Tibial artery (tissue), 4 donors: ENCODE data around the gene TNS3.
A peak's percentile ranks its signal among the peaks of the same experiment; 100 is the strongest.

Experiments
- DNase-seq, 2 donors: peaks; one replicate each; pipeline ENCODE4 v3.0.0-alpha.2; 2019
- H3K27ac ChIP-seq, 2 donors: fragments of 200-600 bp; sonication (generic) in 1 of 2; 1 replicate in 1 of 2; 2 replicates in 1 of 2; pipeline ENCODE4 v1.5.1; 2018 to 2019; ENCODE audit warnings: mild to moderate bottlenecking in 1 of 2
- H3K27me3 ChIP-seq, 2 donors: fragments of 200-600 bp; sonication (generic) in 1 of 2; one replicate each; pipeline versions ENCODE4 v1.5.1 to v1.6.0; 2016 to 2019
- H3K36me3 ChIP-seq, 3 donors: fragments of 200-600 bp; sonication (generic) in 2 of 3; one replicate each; pipeline ENCODE4 v1.5.1; 2016 to 2019; ENCODE audit warnings: mild to moderate bottlenecking in 2 of 3
- H3K4me1 ChIP-seq, 4 donors: fragments of 200-600 bp; sonication (generic) in 2 of 4; 1 replicate in 3 of 4; 2 replicates in 1 of 4; pipeline ENCODE4 v1.5.1; 2016 to 2019
- H3K4me3 ChIP-seq, 2 donors: fragments of 200-600 bp; sonication (generic) in 1 of 2; 1 replicate in 1 of 2; 2 replicates in 1 of 2; pipeline ENCODE4 v1.5.1; 2018 to 2019; ENCODE audit warnings: mild to moderate bottlenecking in 2 of 2
- H3K9me3 ChIP-seq, 3 donors: fragments of 200-600 bp; sonication (generic) in 1 of 3; one replicate each; pipeline ENCODE4 v1.5.1; 2016 to 2019
- intact Hi-C: fragments of 100-400 bp; cut with DNase I; formaldehyde crosslinking; loops from one replicate; pipeline ENCODE4 v1.15.0; 2023; ENCODE audit warnings: low total_unique reads
- TF ChIP-seq, protein P1 (sequence below), 2 experiments: fragments of 200-600 bp in 1 of 2; fragments of 450-650 bp in 1 of 2; IDR thresholded peaks; one replicate each; pipeline ENCODE4 v1.5.1; 2017 to 2019; ENCODE audit warnings: antibody characterized with exemption in 2 of 2, mild to moderate bottlenecking in 1 of 2, moderate library complexity in 1 of 2

The TNS3 gene

DNA sequence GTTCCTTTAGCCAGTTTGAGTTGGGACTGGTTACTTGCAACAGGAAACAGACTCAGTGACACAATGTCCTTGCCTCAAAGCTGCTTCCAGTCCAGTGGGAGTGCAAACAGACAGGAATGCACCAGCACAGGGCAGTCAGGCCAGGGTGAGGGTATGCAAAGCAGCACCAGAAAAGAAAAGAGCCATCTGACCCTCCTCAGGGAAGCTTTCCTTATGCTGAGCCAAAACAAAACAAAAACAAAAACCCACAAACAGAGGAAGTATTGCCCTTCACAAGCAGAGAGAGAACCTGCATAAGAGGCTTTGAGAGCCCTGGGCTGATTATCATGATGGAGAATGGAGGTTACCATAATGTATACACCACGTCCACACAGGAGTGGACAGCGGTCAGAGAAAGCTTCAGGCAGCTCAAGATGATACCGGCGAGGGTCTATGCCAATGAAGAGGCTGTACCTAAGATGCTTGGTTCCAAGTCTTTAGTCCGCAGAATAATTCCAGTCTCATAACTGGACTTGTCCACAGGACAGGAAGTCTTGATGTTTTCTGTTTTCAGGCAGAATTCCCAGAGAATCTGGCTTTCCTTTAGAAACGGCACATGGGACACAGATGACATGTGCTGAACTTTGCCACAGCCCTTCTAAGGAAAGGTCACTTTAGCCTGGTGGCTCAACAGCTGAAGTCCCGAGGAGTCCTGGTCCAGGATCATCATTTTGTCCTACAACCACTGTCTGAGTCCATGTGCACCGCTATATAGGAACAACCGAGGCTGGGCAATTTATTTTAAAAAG lies 263.3 kb downstream of the TNS3 start:
- TF ChIP-seq, protein P1, sequence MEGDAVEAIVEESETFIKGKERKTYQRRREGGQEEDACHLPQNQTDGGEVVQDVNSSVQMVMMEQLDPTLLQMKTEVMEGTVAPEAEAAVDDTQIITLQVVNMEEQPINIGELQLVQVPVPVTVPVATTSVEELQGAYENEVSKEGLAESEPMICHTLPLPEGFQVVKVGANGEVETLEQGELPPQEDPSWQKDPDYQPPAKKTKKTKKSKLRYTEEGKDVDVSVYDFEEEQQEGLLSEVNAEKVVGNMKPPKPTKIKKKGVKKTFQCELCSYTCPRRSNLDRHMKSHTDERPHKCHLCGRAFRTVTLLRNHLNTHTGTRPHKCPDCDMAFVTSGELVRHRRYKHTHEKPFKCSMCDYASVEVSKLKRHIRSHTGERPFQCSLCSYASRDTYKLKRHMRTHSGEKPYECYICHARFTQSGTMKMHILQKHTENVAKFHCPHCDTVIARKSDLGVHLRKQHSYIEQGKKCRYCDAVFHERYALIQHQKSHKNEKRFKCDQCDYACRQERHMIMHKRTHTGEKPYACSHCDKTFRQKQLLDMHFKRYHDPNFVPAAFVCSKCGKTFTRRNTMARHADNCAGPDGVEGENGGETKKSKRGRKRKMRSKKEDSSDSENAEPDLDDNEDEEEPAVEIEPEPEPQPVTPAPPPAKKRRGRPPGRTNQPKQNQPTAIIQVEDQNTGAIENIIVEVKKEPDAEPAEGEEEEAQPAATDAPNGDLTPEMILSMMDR (IDR thresholded peaks at IDR 0.05): no peak
- peaks cover 0 to 33% (median 22%) of the 10 kb centered on the region in 4 donors for H3K4me1 ChIP-seq
- H3K27ac ChIP-seq: peak overlapping the region in 1 of 2 donors; percentile 9
- no peaks in the 10 kb centered on the region for H3K9me3 ChIP-seq
- DNase-seq: no peak
- peaks cover 4 to 32% (median 17%) of the 10 kb centered on the region in 3 donors for H3K36me3 ChIP-seq
- intact Hi-C loops: no loop called here
- H3K4me3 ChIP-seq: no peak overlapping the region
- no peaks in the 10 kb centered on the region for H3K27me3 ChIP-seq

DNA sequence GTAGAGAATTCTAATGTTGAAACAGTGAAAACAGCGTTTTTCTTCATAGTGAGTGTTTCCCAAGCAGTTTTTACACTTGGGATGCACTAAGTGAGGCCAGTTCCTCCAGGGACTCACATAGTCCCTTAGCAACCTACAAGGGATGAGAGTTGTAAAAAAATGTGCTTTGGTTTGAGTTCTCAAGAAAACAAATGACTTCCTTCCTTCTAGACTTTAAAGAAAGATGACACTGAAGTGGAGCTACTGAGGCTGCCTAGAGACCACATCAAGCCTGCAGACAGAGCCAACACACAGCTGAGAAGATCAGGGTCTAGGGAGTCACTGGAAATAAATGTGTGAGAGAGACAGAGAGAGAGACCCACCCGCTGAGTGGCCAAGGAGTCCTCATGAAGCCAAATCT lies 264.4 kb downstream of the TNS3 start:
- no peaks in the 10 kb centered on the region for H3K27me3 ChIP-seq
- H3K4me3 ChIP-seq: no peak overlapping the region
- TF ChIP-seq, protein P1 (IDR thresholded peaks at IDR 0.05): no peak
- peaks cover 0 to 43% (median 25%) of the 10 kb centered on the region in 4 donors for H3K4me1 ChIP-seq
- peaks cover 4 to 32% (median 17%) of the 10 kb centered on the region in 3 donors for H3K36me3 ChIP-seq
- DNase-seq: no peak
- H3K27ac ChIP-seq: no peak overlapping the region
- intact Hi-C loops: no loop called here
- H3K9me3 ChIP-seq: no peaks in the 10 kb centered on the region

DNA sequence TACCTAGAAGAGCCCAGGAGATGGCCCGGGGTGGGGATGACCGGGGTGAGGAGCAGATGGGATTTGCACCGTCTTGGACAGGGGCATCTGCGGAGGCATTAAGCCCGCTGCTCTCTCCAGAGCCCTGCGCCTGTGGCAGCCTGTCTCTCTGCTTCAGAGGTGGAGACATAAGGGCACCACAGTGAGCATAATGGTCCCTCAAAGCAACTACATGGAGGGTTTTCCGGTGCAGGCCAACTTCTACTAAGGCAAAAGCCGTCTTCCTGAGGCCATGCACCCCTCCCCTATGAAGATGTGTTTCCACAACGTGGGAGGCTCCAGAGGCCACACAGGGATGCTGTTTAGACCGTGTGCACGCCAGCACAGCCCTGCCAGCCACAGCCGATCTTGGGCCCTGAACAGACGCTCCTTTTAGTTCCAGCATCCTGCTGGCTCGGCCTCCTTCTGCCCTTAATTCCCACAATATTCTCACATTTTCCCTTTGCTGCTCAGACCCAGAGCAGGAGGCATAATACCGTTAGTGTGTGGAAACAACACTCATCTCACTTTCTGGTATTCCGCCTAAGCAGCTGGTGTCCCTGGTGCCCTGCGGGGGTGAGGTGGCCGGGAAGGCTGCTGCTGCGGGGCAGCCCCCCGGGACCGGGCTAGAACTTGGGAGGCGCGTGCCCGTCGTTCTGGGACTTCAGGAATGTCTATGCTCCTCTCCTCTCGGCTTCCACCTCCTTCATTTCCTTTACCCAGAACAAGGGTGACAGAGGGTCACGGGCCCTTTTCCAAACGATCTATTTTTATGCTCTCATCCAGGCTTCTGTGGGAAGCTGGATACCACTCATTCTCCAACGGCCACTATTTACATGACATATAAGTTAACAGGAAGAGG lies 266.9 kb downstream of the TNS3 start:
- peaks cover 0 to 49% (median 27%) of the 10 kb centered on the region in 4 donors for H3K4me1 ChIP-seq
- H3K27me3 ChIP-seq: no peaks in the 10 kb centered on the region
- no peak for DNase-seq
- intact Hi-C loops: no loop called here
- no peaks in the 10 kb centered on the region for H3K9me3 ChIP-seq
- TF ChIP-seq, protein P1 (IDR thresholded peaks at IDR 0.05): no peak
- peak overlapping the region; percentile 72 to 75 for H3K27ac ChIP-seq
- peaks cover 3 to 17% (median 5%) of the 10 kb centered on the region in 3 donors for H3K36me3 ChIP-seq
- peak overlapping the region; percentile 17 to 36 for H3K4me3 ChIP-seq

- intact Hi-C loops: no loop called here
- no peak overlapping the region for H3K4me3 ChIP-seq
- H3K36me3 ChIP-seq: peaks cover 0 to 12% (median 5%) of the 10 kb centered on the region in 3 donors
- H3K9me3 ChIP-seq: no peaks in the 10 kb centered on the region
- H3K27me3 ChIP-seq: no peaks in the 10 kb centered on the region
- DNase-seq: no peak
- H3K27ac ChIP-seq: peak overlapping the region; percentile 72 to 75
- TF ChIP-seq, protein P1 (IDR thresholded peaks at IDR 0.05): no peak
- peaks cover 0 to 57% (median 31%) of the 10 kb centered on the region in 4 donors for H3K4me1 ChIP-seq
Measured at GRCh38 chr7:47314248-47314647, 267.7 kb downstream of the TNS3 start.

DNA sequence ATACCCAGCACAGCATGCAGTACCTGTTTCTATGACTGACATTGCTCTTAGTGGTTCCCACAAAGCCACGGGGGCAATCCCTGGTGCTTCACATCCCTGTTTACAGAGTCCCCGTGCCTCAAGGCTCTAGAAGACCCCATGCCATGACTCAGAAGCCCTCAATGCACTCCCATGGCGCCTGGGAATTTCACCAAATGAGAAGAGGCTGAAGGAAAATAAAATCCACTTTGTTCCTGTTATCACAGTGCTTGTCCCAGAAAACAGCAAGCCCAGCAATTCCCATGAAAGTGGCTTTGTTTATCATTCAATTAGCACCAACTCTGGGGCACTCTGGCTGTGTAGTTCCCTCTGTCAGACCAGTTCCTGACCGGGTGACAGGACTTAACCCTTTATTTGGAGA lies 268.3 kb downstream of the TNS3 start:
- DNase-seq: no peak
- H3K4me1 ChIP-seq: peaks cover 0 to 62% (median 31%) of the 10 kb centered on the region in 4 donors
- H3K9me3 ChIP-seq: no peaks in the 10 kb centered on the region
- no peaks in the 10 kb centered on the region for H3K27me3 ChIP-seq
- H3K36me3 ChIP-seq: peaks cover 0 to 5% (median 4%) of the 10 kb centered on the region in 3 donors
- H3K27ac ChIP-seq: peak overlapping the region; percentile 72 to 75
- TF ChIP-seq, protein P1 (IDR thresholded peaks at IDR 0.05): no peak
- intact Hi-C loops: no loop called here
- no peak overlapping the region for H3K4me3 ChIP-seq
